Neural progenitor cell (in vitro differentiated cells): Measurements from ENCODE around the gene DEGS2. TPM values are rescaled to one million over a fixed set of nuclear protein-coding genes. Genes with fewer than 3 reads are reported as not detected.

Source experiments
- DNase-seq: peaks from one replicate; pipeline ENCODE4 v3.0.0-alpha.2; 2016; ENCODE audit warnings: low spot score
- H2AFZ ChIP-seq: fragments of 200-600 bp; sonication (generic); replicated peaks from 2 replicates; pipeline ENCODE4 v1.6.1; 2016; ENCODE audit warnings: antibody characterized with exemption
- H3F3A ChIP-seq: fragments of 200-600 bp; sonication (generic); 2 replicates; pipeline ENCODE4 v1.6.1; 2016; ENCODE audit warnings: antibody characterized with exemption, low read depth
- H3K27ac ChIP-seq: fragments of 200-600 bp; sonication (generic); 2 replicates; pipeline ENCODE4 v1.5.1; 2016; ENCODE audit warnings: mild to moderate bottlenecking
- H3K27me3 ChIP-seq: fragments of 200-600 bp; sonication (generic); 2 replicates; pipeline ENCODE4 v1.6.1; 2016; ENCODE audit warnings: mild to moderate bottlenecking, moderate library complexity
- H3K36me3 ChIP-seq: fragments of 200-600 bp; sonication (generic); 2 replicates; pipeline ENCODE4 v1.5.1; 2016
- H3K4me1 ChIP-seq: fragments of 200-600 bp; sonication (generic); 2 replicates; pipeline ENCODE4 v1.6.1; 2016; ENCODE audit warnings: mixed run types
- H3K4me2 ChIP-seq: fragments of 200-600 bp; sonication (generic); 2 replicates; pipeline ENCODE4 v1.6.1; 2016
- H3K4me3 ChIP-seq: fragments of 200-600 bp; sonication (generic); 2 replicates; pipeline ENCODE4 v1.5.1; 2016
- H3K79me2 ChIP-seq: fragments of 200-600 bp; sonication (generic); 2 replicates; pipeline ENCODE4 v1.6.1; 2016; ENCODE audit warnings: low read depth
- H3K9ac ChIP-seq: fragments of 200-600 bp; sonication (generic); 2 replicates; pipeline ENCODE4 v1.6.1; 2016
- H3K9me3 ChIP-seq: fragments of 200-600 bp; sonication (generic); 2 replicates; pipeline ENCODE4 v1.5.1; 2016; ENCODE audit warnings: low read depth
- H4K20me1 ChIP-seq: fragments of 200-600 bp; sonication (generic); 2 replicates; pipeline ENCODE4 v1.6.1; 2016; ENCODE audit warnings: low read depth
- H3K27ac Mint-ChIP-seq: 3 replicates; pipeline ENCODE4 v1.8.0; 2021; ENCODE audit warnings: mixed read lengths
- H3K27me3 Mint-ChIP-seq: 2 replicates; pipeline ENCODE4 v1.8.0; 2022; ENCODE audit warnings: low read depth, mild to moderate bottlenecking, inconsistent platforms, moderate library complexity, mixed read lengths; ENCODE audit not compliant: insufficient read depth
- H3K36me3 Mint-ChIP-seq: 3 replicates; pipeline ENCODE4 v1.8.0; 2021; ENCODE audit warnings: mixed read lengths
- H3K4me1 Mint-ChIP-seq: 3 replicates; pipeline ENCODE4 v1.8.0; 2021; ENCODE audit warnings: mixed read lengths
- H3K4me3 Mint-ChIP-seq: 3 replicates; pipeline ENCODE4 v1.8.0; 2021; ENCODE audit warnings: mild to moderate bottlenecking, moderate library complexity, mixed read lengths
- H3K9me3 Mint-ChIP-seq: 3 replicates; pipeline ENCODE4 v1.8.0; 2020; ENCODE audit warnings: mixed read lengths
- CTCF ChIP-seq: fragments of 200-600 bp; sonication (generic); IDR thresholded peaks from 2 replicates; pipeline ENCODE4 v1.5.1; 2017; ENCODE audit warnings: antibody characterized with exemption, mild to moderate bottlenecking
- EZH2 ChIP-seq: fragments of 200-600 bp; sonication (generic); IDR thresholded peaks from 2 replicates; pipeline ENCODE4 v1.6.1; 2017; ENCODE audit warnings: antibody characterized with exemption, mild to moderate bottlenecking, moderate library complexity
- EZH2phosphoT487 ChIP-seq: fragments of 200-600 bp; sonication (generic); IDR thresholded peaks from 2 replicates; pipeline ENCODE4 v1.6.1; 2017; ENCODE audit warnings: antibody characterized with exemption
- total RNA-seq: library from RNA; depleted of rRNA; stranded (reverse); fragments of >200 nt; gene quantifications from 2 replicates; pipeline ENCODE4 v1.2.3, GENCODE V29; 2015; ENCODE audit warnings: low replicate concordance

The DEGS2 gene
- total RNA-seq, 1 donor from 2014 or later, result not detected

- Histone ChIP-seq H3K36me3 (no peaks in the 10 kb centered on the region), H3K79me2 (no peaks in the 10 kb centered on the region), H3K27ac (no peak overlapping the region), H2AFZ (no peak overlapping the region), H3K9ac (no peak overlapping the region), H3K4me2 (no peak overlapping the region), H3K27me3 (no peaks in the 10 kb centered on the region), H3K4me1 (no peaks in the 10 kb centered on the region), H4K20me1 (no peaks in the 10 kb centered on the region), H3K9me3 (no peaks in the 10 kb centered on the region), H3K4me3 (no peak overlapping the region), H3F3A (no peaks in the 10 kb centered on the region)
- H3K4me3 Mint-ChIP-seq, result no peak overlapping the region
- no peak for DNase-seq
- TF ChIP-seq EZH2 (no peak), EZH2phosphoT487 (no peak), CTCF (no peak)
- peaks cover 24% of the 10 kb centered on the region for H3K36me3 Mint-ChIP-seq
- H3K9me3 Mint-ChIP-seq, result no peaks in the 10 kb centered on the region
- H3K27ac Mint-ChIP-seq, result no peak overlapping the region
- H3K4me1 Mint-ChIP-seq, result peaks cover 5% of the 10 kb centered on the region
- no peaks in the 10 kb centered on the region for H3K27me3 Mint-ChIP-seq
Observed at GRCh38 chr14:100132903-100133510, 26.4 kb downstream of the DEGS2 start.

GRCh38 chr14:100132161-100132902 is 27.1 kb downstream of the DEGS2 start:
- no peak overlapping the region for H3K4me2 ChIP-seq
- no peaks in the 10 kb centered on the region for H3K27me3 ChIP-seq
- no peaks in the 10 kb centered on the region for H3K36me3 ChIP-seq
- no peaks in the 10 kb centered on the region for H3K9me3 ChIP-seq
- H3K9ac ChIP-seq, result no peak overlapping the region
- no peaks in the 10 kb centered on the region for H3K4me1 ChIP-seq
- H3K9me3 Mint-ChIP-seq, result no peaks in the 10 kb centered on the region
- H3K4me3 Mint-ChIP-seq, result no peak overlapping the region
- peaks cover 5% of the 10 kb centered on the region for H3K4me1 Mint-ChIP-seq
- no peak overlapping the region for H3K27ac ChIP-seq
- no peaks in the 10 kb centered on the region for H3K27me3 Mint-ChIP-seq
- H4K20me1 ChIP-seq, result no peaks in the 10 kb centered on the region
- no peak for DNase-seq
- no peaks in the 10 kb centered on the region for H3K79me2 ChIP-seq
- H3K27ac Mint-ChIP-seq, result no peak overlapping the region
- TF ChIP-seq CTCF (no peak), EZH2 (no peak), EZH2phosphoT487 (no peak)
- H3K36me3 Mint-ChIP-seq, result peaks cover 26% of the 10 kb centered on the region
- no peak overlapping the region for H2AFZ ChIP-seq
- H3K4me3 ChIP-seq, result no peak overlapping the region
- H3F3A ChIP-seq, result no peaks in the 10 kb centered on the region

GRCh38 chr14:100131181-100131580 is 28.3 kb downstream of the DEGS2 start:
- no peaks in the 10 kb centered on the region for H4K20me1 ChIP-seq
- no peaks in the 10 kb centered on the region for H3K4me1 ChIP-seq
- H3K27ac ChIP-seq, result no peak overlapping the region
- no peak overlapping the region for H3K4me2 ChIP-seq
- H3K36me3 Mint-ChIP-seq, result peaks cover 23% of the 10 kb centered on the region
- H3K4me3 ChIP-seq, result no peak overlapping the region
- H3K27ac Mint-ChIP-seq, result peak overlapping the region; percentile 75
- no peak for TF ChIP-seq EZH2
- TF ChIP-seq EZH2phosphoT487, result no peak
- TF ChIP-seq CTCF, result no peak
- H2AFZ ChIP-seq, result no peak overlapping the region
- H3K79me2 ChIP-seq, result no peaks in the 10 kb centered on the region
- no peaks in the 10 kb centered on the region for H3K27me3 ChIP-seq
- H3K4me1 Mint-ChIP-seq, result peaks cover 5% of the 10 kb centered on the region
- DNase-seq, result no peak
- H3K4me3 Mint-ChIP-seq, result no peak overlapping the region
- H3K9ac ChIP-seq, result no peak overlapping the region
- no peaks in the 10 kb centered on the region for H3K9me3 Mint-ChIP-seq
- H3K27me3 Mint-ChIP-seq, result no peaks in the 10 kb centered on the region
- H3F3A ChIP-seq, result no peaks in the 10 kb centered on the region
- H3K9me3 ChIP-seq, result no peaks in the 10 kb centered on the region
- H3K36me3 ChIP-seq, result no peaks in the 10 kb centered on the region
